GM08714 (cell line): ENCODE data around the gene SNCAIP.
"Not testable (repeated sequence)": the region's sequence is repeated elsewhere in the genome, so short reads cannot be mapped to it uniquely, and the experiment has no call there.

Source experiments
- H3K4me3 ChIP-seq: fragments of 200-500 bp; sonication (Bioruptor generic); 2 replicates; pipeline ENCODE4 v1.5.1; 2014; ENCODE audit warnings: mild to moderate bottlenecking, low read length, inconsistent platforms
- ZNF274 ChIP-seq: IDR thresholded peaks from 2 replicates; pipeline ENCODE4 v1.6.1; 2012; ENCODE audit warnings: mild to moderate bottlenecking, low read depth, low read length

The SNCAIP gene

GRCh38 chr5:122332599-122333555, 20.8 kb downstream of the SNCAIP start:
- H3K4me3 ChIP-seq = no peak overlapping the region
- no peak for TF ChIP-seq ZNF274

DNA sequence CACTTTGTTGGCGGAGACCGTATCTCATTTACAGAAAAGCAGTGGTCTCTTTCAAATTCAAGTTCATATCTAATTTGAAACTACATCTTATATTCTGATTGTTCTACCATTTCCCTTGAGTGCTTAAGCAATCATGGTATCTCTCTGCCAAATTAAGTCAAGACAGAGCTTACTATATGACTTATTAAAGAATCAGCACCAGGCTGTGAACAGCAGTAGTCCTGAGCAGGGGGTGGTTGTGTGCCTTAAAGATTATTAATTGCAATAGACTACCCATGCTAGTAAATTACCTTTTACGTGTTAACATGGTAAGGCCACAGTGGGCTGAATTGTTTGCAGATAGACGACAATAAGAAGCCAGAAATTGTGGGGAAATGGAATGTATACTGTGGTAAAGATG, 21.5 kb downstream of the SNCAIP start:
- TF ChIP-seq ZNF274 = no peak
- no peak overlapping the region for H3K4me3 ChIP-seq

- H3K4me3 ChIP-seq = no peak overlapping the region
- no peak for TF ChIP-seq ZNF274
Observed at GRCh38 chr5:122339591-122339990, 27.6 kb downstream of the SNCAIP start.

DNA sequence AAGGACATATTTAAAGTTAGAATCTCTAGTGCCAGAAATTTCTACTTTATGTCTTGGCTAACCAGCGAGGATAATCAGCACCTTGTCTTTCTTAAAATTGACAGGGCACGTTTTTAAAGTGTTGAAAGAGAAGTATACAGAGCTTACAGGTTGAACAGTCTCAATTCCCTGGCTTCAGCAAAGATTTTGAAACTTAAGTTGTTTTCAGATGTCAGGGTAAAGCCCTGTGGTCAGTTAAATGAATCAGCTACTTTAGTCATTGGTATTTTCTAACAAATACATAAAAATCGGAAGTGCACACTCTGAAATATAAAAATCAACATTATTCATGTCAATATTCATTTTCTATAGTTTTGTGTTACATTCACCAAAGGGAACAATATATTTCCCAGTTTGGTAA, 29.1 kb downstream of the SNCAIP start:
- TF ChIP-seq ZNF274 = no peak
- H3K4me3 ChIP-seq = no peak overlapping the region

- H3K4me3 ChIP-seq = no peak overlapping the region
- no peak for TF ChIP-seq ZNF274
Observed at GRCh38 chr5:122342256-122342655, 30.2 kb downstream of the SNCAIP start.

DNA sequence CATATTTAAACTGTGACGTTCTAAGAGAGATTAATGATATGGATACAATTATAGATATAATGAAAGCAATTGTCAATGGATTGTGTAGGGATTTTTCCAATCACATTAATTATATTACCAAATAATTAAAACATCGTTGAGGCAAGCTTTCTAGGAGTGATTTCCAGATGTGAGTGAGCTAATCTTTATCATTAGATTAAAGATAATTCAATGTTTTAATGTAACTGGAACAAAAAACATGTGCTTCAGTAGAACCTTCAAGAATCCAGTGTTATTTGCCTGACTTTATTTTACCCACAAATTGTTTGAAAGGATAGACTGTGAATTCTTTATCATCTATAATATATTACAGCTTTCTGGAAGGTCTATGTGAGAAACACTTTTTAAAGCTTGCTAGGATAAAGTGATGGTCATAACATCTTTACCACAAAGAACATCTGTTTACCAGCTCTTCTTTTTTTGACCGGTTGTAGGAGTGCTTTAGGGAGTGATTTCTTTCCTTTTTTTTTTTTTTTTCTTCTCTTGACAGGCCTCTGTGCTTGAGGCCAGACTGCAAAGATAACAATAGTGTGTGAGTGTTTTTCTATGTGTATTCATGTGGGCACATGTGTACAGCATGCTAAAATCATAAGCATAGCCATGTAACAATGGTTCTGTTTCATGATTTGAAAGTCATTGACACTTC, 35.0 kb downstream of the SNCAIP start:
- no peak for TF ChIP-seq ZNF274
- H3K4me3 ChIP-seq = no peak overlapping the region

- H3K4me3 ChIP-seq = no peak overlapping the region
- TF ChIP-seq ZNF274 = no peak
Observed at GRCh38 chr5:122350496-122350895, 38.5 kb downstream of the SNCAIP start.

- no peak for TF ChIP-seq ZNF274
- no peak overlapping the region for H3K4me3 ChIP-seq
Observed at GRCh38 chr5:122351416-122352157, 39.5 kb downstream of the SNCAIP start.

DNA sequence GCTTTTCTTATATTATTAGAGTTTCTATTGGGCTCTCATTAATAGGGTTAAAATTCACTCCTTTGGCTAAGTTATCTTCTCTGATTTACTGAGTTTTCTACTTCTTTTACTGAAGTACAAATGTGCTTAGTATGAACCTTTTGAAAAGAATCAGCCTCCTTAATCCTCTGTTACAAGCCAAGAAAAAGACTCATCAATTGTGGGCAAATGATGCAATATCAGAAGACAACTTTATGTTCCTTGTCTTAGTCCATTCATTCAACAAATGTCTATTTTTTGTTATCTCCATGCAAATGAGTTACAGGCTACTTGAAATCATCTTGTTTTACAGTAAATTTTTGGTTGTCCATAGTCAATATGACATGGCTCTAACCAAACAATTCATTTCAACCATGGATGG, 40.3 kb downstream of the SNCAIP start:
- H3K4me3 ChIP-seq = no peak overlapping the region
- no peak for TF ChIP-seq ZNF274

GRCh38 chr5:122353361-122353760, 41.3 kb downstream of the SNCAIP start:
- H3K4me3 ChIP-seq = not testable (repeated sequence)

GRCh38 chr5:122354293-122354692, 42.3 kb downstream of the SNCAIP start:
- TF ChIP-seq ZNF274 = no peak
- H3K4me3 ChIP-seq = no peak overlapping the region

GRCh38 chr5:122355324-122355723, 43.3 kb downstream of the SNCAIP start:
- TF ChIP-seq ZNF274 = no peak
- no peak overlapping the region for H3K4me3 ChIP-seq

DNA sequence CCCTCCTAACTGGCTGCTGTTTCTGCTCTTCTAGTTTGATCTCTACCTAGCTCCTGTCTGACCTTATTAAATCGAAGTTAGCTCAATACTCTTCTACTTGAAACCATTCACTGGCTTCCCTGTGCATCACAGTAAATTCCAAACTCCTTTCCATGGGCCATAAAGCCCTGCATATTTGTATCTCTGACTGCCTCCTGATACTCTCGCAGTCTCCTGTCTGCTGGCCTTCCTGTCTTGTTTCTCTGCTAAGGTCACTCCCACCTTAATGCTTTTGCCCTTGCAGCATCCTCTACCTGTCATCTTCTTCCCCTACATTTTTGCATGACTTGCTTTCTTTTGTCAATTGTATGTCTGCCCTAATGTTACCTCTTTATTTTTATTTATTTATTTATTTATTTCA, 44.8 kb downstream of the SNCAIP start:
- H3K4me3 ChIP-seq = no peak overlapping the region
- no peak for TF ChIP-seq ZNF274

DNA sequence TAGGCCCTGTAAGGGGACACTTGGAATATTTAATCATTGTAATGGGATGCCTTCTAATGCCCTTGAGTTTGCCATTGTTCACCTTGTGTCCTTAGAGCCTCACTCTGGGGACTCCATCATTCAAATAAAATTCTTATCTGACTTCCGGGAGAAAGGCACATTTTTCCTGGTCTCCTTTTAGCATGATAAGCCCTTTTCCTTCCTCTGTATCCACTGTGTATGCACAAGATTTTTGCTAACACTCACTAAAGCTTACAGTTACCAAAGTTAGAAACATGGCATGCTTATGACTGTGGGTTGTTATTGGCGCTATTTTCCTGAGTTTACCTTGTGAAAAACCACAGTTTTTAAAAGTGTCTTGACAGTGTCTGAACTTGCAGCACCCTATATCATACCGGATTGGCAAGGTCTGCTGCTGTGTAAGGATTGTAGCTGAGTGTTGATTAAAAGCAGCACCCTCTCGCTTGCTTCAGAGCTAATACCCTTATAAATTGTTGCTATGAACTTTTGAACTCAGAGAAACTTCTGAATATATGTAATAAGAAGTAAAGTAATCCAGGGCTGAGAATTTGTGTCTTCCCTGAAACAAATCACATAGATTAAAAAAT, 46.4 kb downstream of the SNCAIP start:
- no peak for TF ChIP-seq ZNF274
- no peak overlapping the region for H3K4me3 ChIP-seq
